NCI-H2196 (cell line): ENCODE results near the gene GP1BA.
A peak's percentile ranks its signal among the peaks of the same experiment; 100 is the strongest.

Experiments used
- DNase-seq: peaks from one replicate; lab custom pipeline; 2025; ENCODE audit not compliant: unreplicated experiment; lab: John Stamatoyannopoulos, UW

Gene GP1BA

DNA sequence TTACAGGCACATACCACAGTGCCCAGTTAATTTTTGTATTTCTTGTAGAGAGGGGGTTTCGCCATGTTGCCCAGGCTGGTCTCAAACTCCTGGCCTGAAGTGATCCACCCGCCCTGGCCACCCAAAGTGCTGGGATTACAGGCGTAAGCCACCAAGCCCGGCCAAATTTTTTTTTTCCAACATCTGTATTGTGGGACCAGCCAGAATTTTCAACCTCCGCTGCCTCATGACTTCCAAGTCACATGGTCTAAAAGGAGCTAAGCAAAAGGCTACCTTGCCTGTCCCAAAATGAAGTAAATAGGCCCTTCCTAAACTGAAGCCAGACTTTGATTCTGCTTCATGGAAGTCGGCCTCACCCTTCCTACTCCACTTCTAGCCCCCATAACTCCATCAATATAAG lies 39.7 kb downstream of the GP1BA start:
- DNase-seq: no peak

DNA sequence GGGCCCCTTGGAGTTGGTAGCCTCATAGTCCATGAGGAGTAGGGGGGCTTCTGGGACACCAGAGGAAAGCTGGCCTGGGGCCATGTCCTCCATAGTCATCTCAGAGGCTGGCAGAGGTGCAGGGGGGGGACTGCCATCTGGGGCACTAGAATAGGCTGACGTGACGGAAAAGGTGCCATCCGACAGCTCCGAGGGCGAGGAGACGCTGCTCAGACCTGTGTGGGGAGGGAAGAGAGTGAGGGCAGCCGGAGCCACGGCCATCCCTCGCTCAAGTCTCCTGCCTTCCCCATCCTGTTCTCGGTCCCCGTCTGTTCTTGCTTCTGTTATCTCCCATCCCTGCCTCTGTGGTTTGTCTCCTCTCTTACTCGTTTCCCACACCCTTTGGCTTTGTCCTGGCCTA lies 40.2 kb downstream of the GP1BA start:
- no peak for DNase-seq

DNA sequence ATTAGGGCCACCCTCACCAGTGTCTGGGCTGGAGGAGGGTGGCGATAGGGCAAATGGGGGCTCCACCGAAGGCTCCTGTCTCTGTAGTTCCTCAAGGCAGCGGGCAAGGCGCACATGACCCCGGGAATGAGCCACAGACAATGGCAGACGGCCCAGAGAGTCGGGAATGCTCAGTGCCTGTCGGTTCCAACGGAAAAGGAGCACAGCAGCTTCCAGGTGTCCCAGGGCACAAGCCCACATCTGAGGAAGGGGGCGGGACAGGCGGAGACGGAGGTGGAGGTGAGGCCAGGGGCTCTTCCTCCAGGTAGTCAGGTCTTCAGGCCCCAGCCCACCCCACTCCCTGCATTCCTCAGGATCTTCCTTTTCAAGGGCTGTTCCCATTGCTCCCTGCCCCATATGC lies 40.7 kb downstream of the GP1BA start:
- no peak for DNase-seq

DNA sequence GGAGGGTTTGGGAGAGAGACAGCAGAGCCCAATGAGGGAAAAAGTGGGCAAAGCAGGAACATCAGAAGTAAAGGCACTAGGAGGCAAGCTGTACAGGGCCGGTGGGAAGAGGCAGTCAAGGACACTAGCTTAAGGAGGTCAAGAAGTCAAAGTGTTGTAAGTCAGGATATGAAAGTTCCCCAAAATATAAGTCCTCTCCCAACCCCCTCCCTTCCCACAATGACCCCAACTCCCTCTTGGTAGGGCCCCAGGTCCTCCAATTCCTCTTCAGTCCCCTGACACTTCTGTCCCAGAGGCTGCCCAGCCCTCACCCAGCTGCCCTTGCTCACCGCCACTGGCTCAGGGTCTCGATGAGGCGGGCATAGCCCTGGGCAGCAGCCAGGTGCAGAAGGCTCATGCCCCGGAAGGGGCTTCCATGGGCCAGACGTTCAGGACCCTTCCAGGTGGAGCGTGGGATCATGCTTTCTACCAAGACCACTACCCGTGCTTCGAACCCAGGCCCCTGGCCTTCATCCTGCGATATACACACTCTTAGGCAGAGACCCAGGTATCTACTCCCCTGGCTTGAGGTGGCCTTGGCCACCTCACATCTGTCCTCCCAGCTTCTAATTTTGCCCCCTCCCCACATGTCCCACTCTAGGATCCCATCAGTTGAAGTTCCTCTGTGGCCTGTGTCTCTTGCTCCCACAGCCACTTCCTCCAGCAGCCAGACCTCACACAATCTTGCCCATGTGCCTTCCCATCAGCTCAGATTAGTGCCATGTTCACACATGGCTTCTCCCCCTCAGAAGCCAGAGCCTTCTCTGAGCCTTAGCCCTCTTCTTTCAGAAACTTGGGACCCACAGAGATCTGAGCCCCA lies 41.4 kb downstream of the GP1BA start:
- no peak for DNase-seq

DNA sequence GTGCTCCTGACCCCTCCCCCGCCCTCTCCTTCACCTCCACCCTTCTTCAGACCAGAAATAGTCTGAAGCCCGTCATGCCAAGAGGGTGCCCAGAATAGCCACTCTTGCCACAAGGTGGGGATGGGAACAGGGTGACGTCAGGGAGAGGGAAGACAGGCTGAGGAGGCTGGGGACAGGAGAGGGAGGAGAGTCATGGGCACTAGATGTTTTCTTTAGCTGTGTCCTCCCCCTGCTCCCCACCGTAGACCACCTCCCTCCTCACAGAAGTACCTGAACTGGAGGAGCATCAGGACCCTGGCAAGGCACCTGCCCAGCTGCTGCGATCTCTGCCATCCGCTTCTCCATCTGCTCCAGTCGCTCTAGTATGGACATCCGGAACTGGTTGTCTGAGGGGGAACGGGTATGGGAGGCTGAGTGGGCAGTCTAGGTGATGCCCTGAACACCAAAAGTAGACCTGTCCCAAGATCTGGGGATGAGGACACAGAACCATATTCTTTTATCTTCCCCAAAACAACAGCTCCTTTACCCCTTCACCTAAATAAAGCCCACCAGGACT lies 42.1 kb downstream of the GP1BA start:
- DNase-seq: no peak

DNA sequence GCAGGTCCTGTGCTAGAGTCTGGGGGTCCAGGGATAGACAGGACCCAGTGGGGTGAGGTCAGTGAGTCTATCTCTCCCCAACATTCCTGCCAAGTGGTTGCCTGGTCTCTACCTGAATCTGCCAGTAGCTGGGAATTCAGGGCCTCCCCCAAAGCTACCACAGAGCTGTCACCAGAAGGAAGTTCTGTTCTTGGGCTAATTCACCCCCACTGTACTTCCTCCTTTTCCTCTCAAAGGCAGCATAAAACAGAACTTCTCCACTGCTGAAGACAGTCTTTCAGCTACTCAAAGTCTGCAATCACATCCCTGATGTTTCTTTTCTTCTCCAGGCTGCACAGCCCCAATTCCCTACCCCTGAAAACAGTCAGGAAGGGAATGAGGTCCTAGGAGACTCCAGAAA lies 46.6 kb downstream of the GP1BA start:
- no peak for DNase-seq

DNA sequence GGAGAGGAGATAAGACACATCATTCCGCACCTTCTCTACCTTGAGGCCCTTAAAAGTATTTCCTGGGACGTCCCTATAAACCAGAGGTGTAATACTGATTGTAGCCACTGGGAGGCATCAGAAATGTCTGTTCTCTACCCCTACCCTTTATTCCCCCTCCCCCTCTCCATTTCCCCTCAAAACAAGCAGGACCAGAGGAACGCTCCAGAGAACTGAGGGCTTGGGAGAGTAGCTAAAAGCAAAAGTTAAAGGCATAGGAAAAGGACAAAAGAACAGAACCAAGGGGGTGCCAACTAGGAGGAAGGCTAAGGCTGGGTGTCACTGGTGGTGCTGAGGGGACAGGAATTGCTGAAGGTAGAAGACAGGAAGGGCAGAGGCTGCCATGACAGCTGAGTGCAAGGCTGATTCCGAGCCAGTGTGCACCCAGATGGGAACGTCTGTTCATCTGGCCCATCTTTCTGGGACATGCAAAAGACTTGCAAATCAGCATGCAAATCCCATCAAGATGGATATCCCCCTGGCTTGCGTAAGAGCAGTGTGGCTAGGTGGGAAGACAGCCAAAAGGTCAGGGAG lies 48.7 kb downstream of the GP1BA start:
- peak; percentile 10 for DNase-seq

DNA sequence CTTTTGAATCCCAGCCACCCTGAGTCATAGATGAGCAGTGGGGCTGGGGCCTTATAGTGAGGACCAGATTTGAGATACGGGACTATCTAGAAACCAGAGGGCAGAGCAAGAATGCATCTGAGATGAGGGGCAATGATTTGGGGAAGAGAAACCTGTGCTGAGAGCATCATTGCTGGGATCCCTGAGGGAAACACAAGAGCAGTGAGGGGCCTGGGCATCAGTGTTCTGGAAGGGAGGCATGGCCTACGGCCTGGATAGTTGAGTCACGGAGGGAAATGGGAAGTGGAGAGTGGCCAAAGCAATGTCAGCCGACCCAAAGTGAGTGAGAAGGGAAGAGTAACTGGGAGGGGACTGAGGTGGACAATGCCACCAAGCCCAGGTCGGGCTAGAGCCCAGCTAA lies 50.2 kb downstream of the GP1BA start:
- DNase-seq: no peak
